ENCODE data around the gene STEEP1.

Gene STEEP1

DNA sequence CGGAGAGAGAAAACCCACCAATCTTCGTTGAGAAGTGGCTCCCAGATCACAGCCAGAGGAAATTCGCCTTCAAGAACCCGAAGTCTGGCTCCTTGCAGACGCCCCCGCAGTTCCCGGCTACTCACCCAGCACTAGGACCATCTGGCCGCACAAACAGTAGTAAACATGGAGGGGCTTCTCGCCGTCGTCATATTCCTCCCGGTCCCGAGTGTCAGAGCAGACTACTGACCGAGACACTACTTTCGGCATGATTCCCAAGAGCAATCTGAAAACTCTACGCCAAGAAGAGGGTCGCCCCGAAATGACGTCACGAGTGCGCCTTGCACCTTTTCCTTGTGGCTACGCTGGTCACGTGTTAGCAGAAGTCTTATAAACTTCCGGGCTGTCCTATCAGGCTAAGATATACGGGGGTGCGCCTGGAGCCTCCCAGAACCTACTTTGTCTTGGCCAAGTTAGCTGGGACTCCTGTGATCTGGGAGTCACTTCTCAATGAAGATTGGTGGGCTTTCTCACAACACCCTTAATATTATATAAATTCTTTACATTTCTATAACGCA lies at the start of gene STEEP1:
Gene STEEP1, minus strand, starts transcription at position 303 of the 557 bp plus-strand sequence. Its CDS starts 54 bp downstream, at position 249.
- DNase-seq (ENCODE audit: low read depth in 2 of 2): peak; percentile 65 to 68

DNA sequence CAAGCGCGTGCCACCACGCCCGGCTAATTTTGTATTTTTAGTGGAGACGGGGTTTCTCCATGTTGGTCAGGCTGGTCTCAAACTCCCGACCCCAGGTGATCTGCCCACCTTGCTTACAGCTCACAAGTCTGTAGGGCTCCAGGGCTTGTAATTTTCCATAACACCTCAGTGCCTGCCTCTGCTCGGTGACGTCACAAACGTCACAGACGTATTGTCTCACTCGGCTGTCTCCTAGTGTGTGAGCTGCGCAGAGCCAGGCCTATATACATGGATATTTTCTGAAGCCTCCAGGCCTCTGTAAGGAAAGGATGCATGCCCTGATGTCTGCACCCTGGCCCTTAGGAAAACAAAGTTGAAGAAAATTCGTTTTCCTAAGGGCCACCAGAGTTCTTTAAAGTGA lies 49.6 kb upstream of the STEEP1 start:
- no peak for DNase-seq (ENCODE audit: low read depth in 2 of 2)

DNA sequence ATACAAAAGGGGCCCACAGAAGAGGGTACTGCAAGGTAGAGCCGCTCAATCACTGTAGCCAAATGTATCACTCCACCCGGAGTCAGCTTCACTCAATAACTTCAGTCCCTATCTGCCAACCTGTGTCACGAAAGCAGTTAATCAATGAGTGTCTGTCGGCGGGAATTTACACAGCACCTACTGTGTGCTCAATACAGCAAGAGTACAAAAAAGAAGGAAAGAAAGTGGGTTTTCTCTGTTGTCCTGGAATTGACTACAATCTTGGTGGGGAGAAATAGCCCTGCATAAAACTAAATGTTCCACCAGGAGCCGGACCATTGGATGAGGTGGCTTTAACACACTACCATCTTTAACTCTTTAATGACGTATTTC lies 41.8 kb upstream of the STEEP1 start:
- no peak for DNase-seq (ENCODE audit: low read depth in 2 of 2)

DNA sequence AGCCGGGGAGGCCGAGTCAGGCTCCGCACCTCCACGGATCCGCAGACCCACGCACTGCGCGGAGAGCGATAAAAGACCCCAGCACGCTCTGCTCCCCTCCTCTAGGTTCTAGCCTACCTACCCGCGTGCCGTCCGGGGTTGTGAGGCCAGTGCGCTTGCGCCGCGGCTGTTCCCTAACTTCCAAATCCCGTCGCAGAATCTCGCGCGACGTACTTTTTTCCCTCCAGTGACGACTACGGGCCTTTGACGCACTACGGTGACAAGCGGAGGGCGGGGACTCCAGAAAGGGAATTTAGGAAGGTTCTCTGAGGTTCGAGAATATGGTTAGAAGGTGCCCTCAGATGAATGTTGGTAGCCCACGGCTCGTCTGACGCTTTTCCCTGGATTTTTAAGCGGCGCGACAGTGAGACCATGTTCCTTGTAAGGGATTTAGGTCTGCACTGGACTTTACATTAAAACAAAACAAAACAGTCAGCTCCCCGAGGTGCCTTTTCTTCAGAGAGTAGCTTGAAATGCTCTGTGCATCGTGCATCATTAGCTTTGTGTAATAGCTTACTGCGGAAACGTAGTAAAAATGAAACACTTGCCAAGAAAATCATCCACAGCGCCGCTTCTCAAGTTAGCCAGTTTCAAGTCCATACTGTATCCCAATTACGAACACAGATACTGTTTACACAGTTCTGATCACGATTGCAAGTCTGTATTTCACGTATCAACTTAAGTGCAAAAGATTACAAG lies 41.2 kb upstream of the STEEP1 start, which contains the start of gene NKRF:
Gene NKRF, minus strand, starts transcription at position 145 of the 738 bp plus-strand sequence.
- peak; percentile 75 to 80 for DNase-seq (ENCODE audit: low read depth in 2 of 2)

DNA sequence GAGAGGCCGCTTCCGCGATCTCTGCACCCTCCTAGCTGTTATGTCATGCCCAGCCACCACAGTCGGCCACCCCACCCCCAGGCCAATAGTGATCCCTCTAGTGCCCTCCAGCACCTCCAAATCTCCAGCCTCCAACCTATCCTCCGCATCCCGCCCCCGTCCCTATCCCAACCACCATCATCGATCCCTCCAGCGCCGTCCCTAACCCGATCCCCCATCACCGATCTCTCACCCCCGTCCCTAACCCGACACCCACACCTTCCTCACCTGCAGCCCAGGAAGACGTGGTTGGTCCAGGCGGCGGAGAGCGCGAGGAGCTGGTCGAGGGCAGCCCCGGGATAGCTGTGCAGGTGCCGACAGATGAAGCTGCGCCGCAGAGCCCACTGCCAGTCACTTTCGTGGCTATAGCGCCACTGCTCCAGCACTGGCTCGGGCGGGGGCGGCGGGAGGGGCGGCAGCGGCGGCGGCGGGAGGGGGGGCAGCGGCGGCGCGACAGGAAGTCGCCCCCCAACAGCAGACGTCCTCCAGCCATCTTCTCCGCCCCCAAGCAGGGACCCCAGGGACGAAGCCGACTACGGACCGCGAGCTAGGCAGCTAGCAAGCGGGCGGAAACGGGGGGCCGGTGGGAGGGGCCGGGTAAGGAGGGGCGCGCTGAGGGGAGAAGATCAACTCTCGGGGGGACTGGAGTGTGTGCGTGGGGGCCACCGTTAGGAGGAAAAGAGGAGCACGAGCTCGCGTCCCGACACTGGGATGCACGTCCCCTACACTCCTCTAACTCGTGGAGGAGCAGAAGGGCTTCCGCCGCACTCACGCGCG lies 40.5 kb upstream of the STEEP1 start:
- DNase-seq (ENCODE audit: low read depth in 2 of 2): peak in 1 of 2 donors; percentile 16

DNA sequence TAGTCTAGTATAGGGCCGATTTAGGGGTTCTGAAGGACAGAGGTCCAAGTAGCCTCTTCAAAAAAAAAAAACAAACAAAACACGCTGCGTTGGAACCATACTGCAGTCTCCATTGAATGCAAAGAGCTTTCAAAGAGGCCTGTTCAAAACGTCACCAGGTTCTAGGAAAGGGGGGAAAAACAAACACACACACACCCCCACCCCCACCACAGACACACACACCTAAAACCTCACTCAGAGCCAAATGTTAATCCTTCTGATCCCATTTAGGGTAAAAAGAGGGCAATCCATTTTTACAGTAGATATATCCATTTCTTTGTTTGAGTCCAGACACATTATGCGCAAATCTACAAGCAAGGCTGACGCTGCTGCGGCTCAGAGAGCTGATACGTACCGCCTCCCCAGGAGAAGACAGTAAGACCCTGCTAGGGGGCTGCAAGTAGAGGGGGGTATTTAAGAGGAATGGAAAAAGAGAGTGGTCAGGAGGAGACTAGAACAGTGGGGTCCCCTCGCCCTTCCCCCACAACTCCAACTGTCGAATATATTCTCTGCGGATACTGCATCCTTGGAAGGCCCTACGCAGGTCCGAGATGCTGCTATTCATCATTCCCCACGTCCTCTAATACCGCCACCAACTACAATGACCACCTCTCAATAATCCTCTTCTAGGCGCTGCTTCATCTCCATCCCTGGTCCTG lies 39.7 kb upstream of the STEEP1 start:
- DNase-seq (ENCODE audit: low read depth in 2 of 2): no peak

DNA sequence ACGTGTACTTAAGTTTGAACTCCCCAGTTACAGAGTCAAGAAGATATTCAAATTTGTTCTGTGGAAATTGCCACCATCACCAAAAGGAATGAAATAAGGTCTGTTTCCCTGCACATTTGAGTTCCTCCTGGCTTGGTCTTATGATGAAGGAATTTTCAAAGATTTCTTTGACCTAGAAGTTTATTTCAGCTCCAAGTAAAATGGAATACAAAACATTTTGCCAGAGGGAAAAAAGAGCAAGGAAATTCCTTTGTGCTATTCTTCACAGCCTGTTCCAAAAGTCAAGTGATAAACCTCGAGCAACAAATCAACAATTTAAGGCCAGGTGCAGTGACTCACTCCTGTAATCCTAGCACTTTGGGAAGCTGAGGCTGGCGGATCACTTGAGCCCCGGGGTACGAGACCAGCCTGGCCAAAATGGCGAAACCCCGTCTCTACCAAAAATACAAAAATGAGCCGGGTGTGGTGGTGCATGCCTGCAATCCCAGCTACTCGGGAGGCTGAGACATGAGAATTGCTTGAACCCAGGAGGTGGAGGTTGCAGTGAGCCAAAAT lies 37.6 kb upstream of the STEEP1 start:
- DNase-seq (ENCODE audit: low read depth in 2 of 2): no peak

DNA sequence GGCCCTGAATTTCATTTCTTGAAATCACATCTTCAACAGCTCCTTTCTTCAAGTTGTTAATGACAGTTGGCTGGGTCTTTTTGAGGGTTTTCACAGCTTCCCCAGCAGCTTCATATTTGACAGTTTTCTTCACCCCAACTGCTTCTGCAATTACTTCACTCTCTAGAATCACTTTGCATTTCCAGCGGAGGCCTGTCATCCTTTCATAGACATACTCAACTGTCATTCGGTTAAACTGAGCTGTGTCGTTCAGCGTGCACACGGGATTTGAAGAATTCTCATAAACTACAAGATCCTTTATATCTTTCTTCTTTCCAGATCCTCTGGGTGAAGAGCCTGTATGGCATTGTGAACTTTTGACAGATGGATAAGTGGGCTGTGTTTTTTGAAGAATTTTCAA lies 24.6 kb upstream of the STEEP1 start:
- DNase-seq (ENCODE audit: low read depth in 2 of 2): no peak

DNA sequence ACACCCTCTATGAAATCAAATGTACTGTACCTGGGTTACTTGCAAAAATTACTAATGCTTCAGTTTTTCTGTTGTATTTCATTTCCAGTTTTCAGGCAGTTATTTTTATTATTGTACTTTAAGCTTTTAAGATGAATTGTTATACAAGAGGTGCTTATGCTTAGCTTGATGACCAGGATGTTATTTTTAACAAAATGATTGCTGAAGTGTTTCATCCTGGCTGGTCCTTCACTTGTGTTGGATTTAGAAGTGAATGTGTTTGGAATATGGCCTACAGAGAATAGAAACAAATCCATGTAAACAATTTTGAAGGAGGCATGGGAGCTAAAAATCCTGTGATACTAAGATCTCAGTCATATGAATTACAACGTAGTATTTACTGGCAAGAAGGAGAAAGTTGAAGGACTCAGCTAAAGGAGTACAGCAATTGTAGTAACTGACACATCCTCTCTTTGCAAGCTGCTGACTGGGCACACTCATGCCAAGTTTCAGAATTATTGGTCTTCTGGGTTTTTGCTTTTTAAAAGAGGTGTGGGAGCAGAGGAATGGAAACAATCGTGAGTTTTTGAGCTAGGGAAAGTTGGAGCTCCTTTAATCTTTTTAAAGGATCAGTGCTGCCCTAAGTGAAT lies 18.3 kb upstream of the STEEP1 start:
- DNase-seq (ENCODE audit: low read depth in 2 of 2): no peak

DNA sequence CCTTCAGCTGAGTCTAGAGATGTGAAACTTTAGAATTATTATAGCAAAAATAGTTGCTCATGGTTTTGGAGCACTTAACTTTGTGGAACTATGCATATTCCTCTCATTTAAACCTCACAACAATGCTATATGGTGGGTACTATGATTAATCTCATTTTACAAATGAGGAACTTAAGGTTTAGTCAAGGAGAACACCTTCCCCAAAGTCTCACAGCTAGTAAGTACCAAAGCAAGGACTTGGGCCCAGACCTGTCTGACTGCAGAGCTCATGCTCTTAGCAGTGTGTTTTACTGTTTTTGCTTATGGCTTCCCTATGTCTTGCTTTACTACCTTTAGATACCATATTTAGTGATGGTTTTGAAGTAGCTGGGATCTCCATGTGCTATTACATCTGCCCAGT lies 14.2 kb upstream of the STEEP1 start:
- no peak for DNase-seq (ENCODE audit: low read depth in 2 of 2)

DNA sequence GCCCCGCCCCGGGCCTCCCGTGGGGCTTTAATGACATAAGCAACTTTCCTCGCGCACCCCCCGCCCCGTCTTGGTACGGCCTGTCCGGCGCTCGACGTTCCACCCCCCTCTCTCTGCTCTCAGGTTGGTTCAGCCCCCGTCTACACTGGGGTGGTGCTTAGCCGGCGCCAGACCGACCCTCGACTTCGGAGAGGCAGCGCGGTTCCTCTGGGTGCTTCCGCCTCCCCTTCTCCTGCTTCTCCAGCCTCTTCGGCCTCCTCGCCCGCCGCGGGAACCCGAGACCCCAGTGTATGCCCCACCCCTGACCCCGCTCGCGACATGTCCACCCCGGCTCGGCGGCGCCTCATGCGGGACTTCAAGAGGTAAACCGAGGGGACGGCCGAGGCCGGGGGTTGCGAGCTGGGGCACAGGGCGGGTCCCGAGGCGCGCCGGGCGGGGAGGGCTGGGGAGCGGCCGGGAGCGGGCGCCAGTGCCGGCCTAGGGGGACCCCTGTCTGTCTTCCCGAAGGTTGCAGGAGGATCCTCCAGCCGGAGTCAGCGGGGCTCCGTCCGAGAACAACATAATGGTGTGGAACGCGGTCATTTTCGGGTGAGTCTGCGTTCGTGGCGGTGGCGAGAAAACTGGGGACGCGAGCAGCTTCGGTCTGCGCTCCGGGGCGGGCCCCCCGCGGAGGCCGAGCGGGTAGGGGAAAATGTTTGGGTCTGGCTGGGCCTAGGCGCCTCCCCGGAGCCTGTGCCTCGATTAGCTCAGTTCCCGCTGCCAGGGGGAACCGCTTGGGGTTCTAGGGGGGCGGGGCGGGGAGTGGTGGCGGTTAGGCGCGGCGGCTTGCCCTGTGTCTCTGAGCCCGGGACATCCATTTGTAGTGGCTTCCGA lies 9.4 kb upstream of the STEEP1 start, which contains the start of gene UBE2A:
Gene UBE2A, plus strand, starts transcription at position 170 of the 873 bp plus-strand sequence. Its CDS starts 149 bp downstream, at position 319.
- DNase-seq (ENCODE audit: low read depth in 2 of 2): peak; percentile 77 to 83

DNA sequence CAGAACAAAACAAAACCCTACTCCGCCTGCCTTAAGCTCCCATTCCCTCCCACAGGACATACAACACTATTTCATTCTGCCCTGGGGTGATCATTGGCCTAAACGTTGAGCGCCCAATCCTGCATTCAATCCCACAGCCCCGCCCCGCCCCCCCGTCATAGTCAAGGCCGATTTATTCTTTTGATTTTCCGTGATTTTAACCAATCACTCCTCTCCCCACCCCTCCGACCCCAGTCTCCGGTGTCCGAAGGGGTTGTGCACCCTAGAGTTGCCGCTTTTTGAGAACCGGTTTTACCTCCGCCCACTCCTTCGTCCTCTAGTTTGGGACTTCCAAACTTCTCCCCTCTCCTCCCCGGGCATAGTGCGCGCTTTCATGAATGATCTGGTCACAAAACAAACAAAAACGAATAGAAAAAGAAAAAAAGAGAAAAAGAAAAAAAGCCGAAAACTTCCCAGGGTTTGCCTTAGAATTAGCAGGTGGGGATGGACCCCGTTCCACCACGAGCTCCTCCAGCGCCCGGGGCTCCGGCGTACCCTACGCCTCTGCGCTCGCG lies 8.7 kb upstream of the STEEP1 start:
- DNase-seq (ENCODE audit: low read depth in 2 of 2): no peak

DNA sequence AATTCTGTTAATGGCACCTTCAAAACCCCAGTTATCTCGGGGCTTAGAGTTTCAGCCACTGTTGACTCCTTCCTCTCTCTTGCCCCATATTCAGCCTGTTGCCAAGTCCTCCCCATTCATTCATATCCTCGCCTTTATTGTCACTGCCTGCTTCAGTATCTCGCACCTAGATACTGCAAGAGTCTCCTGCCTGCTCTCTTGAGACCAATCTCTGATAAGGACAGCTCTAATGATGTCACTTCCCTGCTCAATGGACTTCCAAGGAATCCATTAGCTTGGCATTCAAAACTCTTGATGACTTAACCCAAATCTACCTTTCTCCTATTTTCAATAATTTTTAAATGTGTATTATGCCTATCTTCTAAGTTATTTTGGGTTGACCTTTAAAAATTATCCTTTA lies 8.0 kb upstream of the STEEP1 start:
- DNase-seq (ENCODE audit: low read depth in 2 of 2): no peak

DNA sequence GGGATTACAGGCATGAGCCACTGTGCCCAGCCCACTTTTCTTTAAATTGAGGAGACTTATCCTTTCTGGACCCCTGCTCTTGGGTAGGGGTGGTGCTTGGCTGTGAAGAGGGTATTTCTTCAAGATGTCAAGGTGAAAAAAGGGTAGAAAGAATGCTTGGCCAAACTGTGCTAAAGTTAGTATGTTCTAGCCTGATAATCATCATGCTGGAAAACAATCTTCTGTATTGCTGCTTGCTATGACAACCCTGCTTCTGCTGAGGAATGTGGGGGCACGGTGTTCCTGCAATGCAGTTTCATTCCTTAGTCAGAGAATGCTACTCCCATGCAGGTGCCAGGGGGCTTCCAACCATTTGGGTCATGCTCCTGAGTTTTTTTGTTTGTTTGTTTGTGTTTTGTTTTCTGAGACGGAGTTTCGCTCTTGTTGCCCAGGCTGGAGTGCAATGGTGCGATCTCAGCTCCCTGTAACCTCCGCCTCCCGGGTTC lies 5.2 kb upstream of the STEEP1 start:
- DNase-seq (ENCODE audit: low read depth in 2 of 2): no peak

DNA sequence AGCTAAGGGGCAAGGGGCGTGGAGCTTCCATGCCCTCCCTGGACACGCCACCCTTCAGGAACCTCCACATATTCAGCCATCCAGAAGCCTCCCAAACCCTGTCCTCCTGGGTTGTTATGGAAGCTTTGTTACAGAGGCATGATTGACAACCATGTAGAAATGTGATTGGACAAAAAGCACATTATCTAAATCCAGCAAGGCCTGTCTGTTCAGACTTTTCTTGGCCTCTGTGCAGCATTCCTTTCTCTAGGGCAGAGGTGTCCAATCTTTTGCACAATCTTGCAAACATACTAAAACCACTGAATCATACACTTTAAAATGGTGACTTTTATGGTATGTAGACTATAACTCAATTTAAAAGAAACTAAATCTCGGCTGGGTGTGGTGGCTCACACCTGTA lies 12.7 kb downstream of the STEEP1 start:
- DNase-seq (ENCODE audit: low read depth in 2 of 2): no peak

DNA sequence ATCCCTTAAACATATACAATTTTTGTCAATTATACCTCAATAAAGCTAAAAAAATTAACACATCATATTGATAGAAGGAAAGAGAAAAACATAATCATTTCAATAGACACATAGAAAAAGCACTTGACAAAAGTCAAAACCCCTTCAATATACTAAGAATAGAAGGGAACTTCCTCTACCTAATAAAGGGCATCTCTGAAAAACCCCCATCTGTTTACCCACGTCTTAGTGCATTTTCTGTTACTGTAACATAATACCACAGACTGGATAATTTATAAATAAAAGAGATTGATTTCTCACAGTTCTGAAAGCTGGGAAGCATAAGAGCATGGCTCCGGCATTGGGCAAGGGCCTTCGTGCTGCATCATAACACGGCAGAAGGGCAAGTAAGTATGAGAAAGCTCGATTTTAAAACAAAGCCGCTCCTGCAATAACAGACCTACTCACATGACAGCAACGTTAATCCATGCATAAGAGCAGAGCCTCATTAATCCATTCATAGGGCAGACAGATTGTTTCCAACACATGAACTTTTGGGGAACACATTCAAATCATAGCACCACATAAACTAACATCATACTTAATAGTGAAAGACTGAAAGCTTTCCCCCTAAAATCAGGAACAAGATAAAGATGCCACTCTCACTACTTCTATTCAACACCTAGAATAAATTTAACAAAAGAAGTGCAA lies 15.7 kb downstream of the STEEP1 start:
- no peak for DNase-seq (ENCODE audit: low read depth in 2 of 2)

DNA sequence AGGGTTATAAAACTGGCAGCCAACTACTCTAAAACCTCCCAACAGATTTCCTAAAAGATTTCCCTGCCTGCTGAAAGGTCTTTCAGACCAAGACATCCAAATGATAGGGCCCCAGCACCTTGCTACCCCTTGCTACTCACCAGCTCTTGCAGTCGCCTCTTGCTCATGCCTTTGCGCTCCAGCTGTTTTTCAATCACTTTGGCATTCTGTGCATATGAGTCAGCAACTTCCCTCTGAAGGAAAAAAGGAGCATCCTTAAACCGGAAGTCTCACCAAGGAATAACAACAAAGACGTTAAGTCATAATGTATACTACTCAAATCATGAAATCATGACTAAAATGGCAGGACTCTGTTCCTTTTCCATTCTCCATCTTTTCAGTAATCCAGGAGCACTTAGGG lies 24.0 kb downstream of the STEEP1 start:
- DNase-seq (ENCODE audit: low read depth in 2 of 2): no peak

DNA sequence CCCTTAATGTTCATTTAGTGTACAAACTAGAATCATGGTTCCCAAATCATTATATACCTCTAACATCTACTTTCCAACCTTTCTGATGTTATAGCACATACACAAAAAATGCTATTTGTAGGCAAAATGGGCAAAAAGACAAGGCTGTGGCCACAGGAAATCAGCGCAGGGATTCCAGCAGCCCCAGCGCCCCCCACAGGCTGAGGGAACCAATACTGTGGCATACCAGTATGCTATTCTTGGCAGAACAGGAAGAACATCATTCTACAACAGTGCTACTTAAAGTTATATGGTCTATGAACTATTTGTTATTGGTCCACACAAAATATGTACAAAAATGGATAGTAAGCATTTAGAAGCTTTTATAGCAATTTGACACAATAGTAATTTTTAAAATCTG lies 25.3 kb downstream of the STEEP1 start:
- no peak for DNase-seq (ENCODE audit: low read depth in 2 of 2)

DNA sequence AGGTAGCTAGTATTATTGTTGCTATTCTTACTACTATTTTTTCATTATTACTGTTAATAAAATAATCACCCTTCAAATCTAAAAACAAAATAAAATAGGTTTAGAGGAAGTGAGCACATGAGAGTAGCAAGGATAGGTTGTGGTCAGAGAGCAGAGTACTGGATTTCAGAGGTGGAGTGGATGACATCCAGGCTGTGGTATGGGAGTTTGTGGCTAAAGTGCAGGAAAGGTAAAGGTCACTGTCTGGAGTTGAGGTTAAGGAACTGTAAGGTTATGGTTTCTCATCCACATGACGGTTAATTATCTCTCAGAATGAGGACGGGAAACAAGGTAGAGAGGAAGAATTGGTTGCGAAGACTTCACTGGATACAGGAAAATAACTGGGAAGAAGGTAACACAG lies 27.7 kb downstream of the STEEP1 start:
- DNase-seq (ENCODE audit: low read depth in 2 of 2): no peak
